ENCODE measurements around the gene DHDDS.
"Not testable (repeated sequence)": the region's sequence is repeated elsewhere in the genome, so short reads cannot be mapped to it uniquely, and the experiment has no call there.

DHDDS gene, protein sequence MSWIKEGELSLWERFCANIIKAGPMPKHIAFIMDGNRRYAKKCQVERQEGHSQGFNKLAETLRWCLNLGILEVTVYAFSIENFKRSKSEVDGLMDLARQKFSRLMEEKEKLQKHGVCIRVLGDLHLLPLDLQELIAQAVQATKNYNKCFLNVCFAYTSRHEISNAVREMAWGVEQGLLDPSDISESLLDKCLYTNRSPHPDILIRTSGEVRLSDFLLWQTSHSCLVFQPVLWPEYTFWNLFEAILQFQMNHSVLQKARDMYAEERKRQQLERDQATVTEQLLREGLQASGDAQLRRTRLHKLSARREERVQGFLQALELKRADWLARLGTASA

DNA sequence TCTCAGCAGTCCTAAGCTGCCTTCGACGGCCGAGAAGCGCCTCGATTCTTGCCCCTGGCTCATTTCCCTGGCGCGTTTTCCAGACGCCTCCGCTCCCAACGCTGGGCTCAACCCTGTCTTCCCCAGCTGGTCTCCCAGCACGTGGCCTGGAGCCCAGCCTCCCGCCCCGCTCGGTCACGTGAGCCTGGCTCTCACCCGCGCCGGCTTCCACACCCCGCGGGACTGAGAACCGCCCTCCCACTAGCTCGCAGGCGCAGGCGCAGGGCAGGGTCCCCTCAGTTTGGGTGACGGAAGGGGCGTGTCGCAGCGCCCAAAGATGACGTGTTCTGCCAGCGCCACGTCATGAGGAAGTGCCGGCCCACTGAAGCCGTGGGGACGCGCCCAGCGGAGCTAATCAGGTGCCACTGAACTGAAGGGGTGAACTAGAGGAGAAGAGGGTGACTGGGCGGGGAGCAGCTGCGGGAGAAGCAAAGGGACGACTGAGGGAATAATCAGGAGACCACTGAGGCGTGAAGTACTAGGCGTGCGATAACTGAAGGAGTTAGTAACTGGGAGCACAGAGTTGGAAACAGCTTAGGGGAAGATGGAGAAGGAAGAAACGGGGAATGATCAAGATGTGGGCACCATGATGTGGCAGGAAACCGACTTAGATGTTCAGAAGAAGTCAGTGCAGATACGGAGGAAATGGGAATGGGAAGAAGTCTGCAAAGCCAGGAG lies at the start of gene DHDDS:
TSS of gene DHDDS (plus strand) at position 343 of the 717 bp plus-strand sequence. CDS start 625 bp downstream, outside the sequence.
- DNase-seq: peak; percentile 99

DNA sequence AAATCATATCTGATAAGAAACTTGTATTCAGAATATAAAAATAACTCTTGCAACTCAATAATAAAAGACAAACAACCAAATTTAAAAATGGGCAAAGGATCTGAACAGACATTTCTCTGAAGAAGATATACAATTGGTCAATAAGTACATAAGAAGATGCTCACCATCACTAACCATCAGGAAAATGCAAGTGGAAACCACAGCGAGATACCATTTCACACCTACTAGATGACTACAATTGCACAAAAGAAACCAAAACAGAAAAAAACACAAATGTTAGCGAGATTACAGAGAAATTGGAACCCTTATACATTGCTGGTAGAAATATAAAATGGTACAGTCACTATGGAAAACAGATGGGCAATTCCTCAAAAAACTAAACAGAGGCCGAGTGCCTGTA lies 48.0 kb upstream of the DHDDS start:
- DNase-seq: no peak

DNA sequence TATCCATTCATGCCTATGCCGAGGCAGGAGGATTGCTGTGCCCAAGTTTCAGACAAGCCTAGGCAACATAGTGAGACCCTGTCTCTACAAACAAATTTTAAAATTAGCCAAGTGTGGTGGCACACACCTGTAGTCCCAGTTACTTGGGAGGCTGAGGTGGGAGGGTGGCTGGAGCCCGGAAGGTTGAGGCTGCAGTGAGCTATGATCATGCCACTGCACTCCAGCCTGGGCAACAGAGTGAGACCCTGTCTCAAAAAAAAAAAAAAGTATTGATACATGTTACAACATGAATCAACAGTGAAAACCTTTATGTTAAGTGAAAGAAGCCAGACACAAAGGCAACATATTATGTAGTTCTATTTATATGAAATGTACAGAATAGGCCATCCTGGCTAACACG lies 47.1 kb upstream of the DHDDS start:
- not testable (repeated sequence) for DNase-seq

DNA sequence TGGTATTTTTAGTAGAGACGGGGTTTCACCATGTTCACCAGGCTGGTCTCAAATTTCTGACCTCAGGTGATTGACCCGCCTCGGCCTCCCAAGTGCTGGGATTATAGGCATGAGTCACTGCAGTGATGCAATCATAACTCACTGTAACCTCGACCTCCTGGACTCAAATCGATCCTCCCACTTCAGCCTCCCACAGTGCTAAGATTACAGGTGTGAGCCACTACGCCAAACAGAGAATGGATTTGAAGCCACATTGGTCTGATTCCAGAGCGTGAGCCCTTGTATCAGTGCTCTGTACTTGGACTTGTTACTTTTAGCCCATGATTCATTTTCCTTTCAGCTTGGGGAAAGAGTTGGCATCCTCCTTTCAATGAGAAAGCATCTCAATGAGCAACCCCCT lies 44.7 kb upstream of the DHDDS start:
- no peak for DNase-seq

DNA sequence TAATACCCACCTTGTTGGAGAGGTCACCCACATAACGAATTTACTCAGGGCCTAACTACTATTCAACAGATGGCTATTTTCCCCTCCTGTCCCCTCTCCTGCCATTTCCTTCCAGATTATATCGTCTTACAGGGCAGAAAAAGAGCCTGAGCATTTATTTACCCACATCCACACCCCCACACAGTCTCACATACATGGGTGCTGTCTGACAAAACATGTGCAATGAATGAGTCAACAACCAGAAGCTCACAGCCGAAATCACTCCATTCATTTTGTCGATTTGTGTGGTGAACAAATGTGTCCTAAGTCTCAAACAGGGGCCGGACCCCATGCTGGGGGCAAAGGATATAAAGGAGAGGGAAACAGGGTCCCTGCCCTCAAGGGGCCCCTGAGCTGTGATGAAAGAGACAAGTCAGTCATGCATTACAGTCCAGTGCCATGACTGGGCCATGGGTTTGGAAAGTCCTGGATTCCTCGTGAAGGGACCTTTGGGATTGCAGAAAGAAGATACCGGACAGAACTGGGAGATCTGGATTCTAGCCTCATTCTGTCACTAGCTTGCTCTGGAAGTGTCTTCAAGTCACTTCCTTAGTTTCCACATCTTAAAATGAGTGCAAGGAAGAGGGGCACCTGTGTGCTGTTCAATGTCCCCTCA lies 43.2 kb upstream of the DHDDS start:
- no peak for DNase-seq

DNA sequence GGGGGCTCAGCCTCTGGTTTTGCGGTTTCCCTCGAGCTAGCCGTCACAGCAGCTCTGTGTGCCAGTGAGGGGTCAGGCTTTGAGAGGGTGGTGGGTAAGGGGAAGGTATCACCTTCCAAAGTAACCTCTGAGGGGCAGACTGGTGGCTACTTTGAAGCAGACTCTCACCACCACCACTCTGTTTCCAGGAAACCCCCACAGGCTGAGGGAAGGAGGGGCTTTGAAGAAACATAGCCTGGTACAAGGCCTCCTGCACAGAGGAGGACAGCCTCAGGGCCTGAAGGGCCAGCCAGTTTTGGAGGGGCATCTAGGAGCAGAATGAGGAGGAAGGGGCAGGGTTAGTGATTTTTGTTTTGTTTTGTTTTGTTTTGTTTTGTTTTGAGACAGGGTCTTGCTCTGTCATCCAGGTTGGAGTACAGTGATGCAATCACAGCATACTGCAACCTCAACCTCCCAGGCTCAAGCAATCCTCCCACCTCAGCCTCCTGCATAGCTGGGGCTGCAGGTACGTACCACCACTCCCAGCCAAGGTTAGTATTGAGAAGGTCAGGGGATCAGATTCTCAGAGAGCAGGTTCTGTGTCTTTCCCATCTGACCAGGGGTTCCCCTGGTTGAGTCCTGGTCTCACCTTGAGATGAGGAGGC lies 42.4 kb upstream of the DHDDS start:
- no peak for DNase-seq

DNA sequence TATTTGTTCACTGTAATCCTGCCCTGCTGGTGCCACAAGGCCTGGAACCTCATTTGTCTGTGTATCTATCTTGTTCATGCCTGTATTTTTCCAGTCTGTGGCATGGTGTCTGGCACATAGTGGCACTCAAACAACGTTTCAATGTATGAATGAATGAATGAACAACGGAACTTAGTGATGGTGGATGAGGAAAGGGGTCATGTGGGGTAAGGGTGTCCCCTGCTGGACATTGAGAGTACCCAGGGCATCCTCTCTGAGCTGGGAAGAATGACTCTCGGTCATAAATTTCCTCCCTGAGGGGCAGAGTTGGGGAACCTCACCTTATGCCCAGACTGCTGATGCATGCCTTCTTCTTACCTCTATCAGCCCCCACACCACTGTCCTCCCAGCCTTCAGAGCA lies 40.7 kb upstream of the DHDDS start:
- DNase-seq: no peak

DNA sequence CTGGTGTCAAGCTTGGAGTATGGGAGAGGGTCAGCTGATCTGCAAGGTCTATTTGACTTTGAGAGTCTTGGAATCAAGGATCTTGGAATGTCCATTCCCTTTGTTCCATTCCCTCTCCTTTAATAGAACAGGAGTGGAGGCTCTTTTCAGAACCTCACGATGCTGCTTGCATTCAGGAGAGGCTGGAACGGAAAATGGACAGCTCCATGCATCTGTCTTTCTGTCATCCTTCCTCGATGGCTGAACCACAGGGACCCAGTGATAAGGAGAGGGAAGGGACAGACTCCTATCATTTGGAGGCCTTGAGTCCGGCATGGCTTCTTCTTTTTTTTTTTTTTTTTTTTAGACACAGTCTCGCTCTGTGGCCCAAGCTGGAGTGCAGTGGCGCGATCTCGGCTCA lies 36.4 kb upstream of the DHDDS start:
- DNase-seq: no peak

DNA sequence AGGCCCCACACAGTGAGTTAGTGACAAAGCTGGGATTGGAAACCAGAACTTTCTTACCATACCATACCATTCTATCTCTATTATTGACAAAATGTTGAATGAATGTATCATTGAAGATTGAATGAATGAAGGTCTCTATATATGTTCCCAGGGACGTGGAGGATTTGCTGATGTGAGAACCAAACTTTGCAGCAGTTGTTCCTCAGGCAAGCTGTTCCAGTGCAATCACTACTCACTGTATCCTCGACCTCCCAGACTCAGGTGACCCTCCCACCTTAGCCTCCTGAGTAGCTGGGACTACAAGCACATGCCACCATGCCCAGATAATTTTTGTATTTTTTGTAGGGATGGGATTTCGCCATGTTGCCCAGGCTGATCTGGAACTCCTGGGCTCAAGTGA lies 33.1 kb upstream of the DHDDS start:
- DNase-seq: no peak

DNA sequence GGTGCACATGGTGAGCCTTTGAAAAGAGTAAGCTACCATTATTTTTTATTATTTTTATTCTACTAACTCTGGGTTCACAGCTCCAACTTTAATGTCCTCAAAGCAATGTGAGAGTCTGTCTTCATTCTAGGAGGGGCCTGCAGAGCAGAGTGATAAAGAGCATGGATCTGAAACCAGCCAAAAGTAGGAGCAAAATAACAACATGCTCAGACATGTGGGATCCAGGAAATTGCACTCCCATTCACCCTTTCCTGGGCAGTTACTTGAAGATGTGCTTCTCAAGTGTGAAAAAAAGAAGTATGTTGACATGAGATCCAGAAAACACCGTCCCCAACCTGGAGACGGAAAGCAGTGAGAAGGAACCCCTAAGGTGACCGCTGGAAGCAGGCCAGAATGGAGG lies 30.2 kb upstream of the DHDDS start:
- no peak for DNase-seq

DNA sequence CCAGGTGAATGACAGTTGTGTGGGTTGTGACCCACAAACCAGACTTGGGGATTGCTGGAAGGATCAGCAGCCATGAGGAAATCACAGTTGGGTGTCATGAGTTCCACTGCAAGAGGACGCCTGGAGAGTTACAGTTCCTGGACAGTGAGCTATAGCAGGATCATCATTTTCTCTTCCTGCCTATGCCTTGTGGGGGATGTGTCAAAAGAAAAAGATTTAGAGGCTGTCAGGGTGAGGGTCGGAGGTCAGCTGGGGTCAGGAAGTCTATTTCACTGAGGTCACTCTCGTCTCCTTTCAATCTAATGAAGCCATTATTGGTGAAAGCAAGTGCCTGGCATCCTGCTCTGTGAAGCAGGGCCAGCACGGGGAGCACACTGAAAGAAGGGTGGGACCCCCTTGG lies 28.5 kb upstream of the DHDDS start:
- no peak for DNase-seq

DNA sequence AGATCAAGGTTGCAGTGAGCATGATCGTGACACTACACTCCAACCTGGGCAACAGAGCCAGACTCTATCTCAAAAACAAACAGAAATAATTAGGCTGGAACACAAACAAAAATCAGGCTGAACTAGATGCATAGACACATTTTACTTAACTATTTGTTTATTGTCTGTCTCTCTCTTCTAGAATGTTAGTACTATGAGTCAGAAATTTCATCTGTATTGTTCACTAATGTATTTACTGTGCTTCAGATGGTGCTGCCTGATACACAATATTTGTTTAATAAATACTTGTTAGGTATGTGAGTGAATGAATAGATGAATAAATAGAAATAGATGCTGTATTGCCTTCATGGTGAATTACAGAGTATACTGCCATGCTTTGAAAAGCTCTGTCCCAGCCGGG lies 27.5 kb upstream of the DHDDS start:
- no peak for DNase-seq

DNA sequence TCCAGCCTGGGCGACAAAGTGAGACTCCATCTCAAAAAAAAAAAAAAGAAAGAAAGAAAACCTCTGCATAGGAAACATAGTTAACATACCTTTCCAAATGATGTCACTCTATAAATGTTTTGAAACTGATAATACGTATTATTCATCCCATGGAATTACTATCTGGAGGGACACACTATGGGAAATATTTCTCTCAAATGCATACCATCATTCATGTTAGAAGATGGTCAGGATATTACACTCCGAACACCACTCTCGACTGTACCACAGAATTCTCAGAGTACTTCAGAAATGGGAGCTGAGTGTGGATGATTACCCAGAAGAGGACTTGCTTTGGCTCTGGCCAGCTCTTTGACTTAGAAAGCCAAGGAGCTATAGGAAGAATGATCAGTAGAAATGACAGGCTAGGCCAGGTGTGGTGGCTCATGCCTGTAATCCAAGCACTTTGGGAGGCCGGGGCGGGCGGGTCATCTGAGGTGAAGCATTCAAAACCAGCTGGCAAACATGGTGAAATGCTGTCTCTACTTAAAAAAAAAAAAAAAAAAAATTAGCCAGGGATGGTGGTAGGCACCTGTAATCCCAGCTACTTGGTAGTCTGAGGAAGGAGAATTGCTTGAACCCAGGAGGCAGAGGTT lies 26.7 kb upstream of the DHDDS start:
- no peak for DNase-seq

DNA sequence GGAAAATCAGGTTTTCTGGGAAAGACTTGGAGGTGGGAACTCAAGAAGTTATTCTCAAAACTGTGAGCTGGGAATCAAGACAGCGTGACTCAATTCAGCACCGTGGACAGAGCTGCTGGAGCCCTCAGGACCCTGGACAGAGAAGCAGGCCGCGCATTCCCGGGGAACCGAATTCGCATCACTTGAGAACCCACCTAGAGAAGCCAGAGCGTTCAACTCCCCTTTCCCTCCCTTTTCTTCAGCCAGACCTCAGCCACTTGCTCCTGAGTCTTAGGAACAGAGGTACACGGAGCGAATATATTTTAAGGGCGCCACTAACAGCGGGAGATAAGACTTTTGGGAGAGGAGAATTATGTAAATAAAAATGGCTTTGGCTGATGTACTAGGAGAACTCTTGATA lies 23.5 kb upstream of the DHDDS start:
- peak; percentile 85 for DNase-seq

DNA sequence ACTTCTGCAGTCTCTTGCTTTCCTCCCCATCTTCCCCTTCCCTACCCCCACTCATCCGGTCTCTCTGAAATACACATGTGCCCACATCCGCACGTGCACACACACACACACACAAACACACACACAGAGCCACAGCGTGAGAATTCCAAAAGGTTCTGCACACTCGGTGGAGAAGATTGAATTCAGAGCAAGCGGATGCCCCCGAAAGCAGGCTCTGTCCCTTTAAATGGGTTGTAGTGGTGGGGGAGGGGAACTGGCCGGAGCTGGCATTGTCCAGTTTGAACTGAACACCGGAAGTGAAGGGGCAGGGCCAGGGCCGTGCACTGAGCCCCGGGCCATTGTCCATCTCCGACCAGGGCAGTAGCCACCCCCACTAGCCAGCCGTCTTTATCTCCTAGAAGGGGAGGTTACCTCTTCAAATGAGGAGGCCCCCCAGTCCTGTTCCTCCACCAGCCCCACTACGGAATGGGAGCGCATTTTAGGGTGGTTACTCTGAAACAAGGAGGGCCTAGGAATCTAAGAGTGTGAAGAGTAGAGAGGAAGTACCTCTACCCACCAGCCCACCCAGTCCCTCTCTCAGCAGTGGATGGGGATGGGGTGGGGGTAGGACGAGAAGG lies 22.8 kb upstream of the DHDDS start:
- DNase-seq: no peak

DNA sequence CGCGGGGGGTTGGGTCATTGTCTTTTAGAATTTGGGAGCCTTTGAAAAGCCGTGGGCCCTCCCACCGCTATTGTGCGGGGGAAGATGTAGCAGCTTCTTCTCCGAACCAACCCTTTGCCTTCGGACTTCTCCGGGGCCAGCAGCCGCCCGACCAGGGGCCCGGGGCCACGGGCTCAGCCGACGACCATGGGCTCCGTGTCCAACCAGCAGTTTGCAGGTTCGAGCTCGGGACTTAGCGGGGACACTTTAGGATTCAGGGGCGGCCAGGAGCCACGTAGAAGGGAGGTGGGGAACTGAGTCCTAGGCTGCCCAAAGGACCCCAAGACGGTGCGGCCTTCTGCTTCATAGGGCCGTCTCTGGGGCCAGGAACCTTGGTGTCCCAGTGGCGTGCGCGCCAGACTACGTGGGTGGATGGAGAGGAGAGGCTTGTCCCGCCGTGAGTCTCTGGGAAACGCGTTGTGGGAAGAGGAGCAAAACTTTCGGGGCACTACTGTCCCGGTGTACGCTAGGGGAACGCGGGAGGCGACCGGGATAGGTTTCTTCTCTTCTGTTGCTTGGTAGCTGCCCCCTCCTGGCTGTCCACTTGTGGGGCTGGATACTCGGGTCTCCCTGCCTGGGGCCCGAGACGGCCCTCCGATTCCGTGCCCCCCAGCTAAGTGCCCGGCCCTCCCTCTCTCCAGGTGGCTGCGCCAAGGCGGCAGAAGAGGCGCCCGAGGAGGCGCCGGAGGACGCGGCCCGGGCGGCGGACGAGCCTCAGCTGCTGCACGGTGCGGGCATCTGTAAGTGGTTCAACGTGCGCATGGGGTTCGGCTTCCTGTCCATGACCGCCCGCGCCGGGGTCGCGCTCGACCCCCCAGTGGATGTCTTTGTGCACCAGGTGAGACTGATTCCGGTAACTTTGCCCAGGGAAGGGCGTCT lies 21.2 kb upstream of the DHDDS start, which contains the start of gene LIN28A:
TSS of gene LIN28A (plus strand) at position 112 of the 918 bp plus-strand sequence. CDS start at position 187, 75 bp downstream.
- no peak for DNase-seq

DNA sequence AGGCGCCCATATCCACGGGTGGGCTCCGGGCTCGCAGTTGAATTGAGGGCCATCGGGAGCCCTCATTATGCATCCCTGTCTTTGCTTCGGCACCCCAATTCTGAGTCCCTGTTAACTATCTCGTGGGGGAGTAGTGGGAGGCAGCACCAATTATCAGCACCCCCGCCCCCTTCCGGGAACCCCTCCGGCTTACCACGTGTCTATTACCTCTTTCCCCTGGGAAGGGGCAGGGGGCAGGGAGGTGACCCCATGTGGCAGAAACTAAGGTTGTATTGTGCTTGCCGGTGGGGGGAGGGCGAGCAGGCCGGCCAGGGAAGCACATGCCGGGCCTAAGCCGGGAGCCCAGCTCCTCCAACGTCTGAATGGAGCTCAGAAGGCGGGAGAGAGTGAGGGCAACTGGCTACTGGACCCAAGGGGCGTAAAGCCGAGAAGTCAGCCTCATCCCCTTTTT lies 20.5 kb upstream of the DHDDS start:
- DNase-seq: no peak

DNA sequence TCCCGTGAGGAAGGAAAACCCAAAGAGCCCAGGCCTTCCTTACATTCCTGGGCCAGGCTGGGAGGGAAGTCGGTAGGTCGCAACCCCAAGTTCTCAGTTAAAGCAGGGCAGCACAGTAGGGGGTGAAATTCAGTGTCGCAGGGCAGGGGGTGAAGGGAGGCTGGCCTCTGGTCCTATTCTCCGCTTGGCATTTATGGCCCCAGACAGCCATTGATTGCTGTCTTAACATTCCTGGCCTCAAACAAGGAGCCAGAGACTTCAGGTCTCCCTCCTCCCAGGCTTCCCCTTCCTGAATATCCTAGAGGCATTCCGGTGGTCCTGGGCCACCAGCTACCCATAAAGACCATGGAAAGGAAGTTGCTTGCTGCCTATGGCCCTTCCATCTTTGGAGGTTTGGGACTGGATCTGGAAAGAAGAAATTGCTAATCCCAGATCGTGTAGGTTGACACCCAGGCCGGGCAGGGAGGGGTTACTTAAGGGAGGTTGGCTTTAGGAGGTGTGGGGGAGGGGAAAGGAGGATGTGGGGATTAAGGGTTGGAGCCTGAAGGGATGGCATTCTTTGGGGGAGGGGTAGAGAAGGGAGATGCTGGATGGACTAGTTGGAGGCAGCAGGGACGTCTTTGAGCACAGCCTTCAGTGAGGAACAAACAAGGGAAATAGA lies 19.8 kb upstream of the DHDDS start:
- DNase-seq: no peak

DNA sequence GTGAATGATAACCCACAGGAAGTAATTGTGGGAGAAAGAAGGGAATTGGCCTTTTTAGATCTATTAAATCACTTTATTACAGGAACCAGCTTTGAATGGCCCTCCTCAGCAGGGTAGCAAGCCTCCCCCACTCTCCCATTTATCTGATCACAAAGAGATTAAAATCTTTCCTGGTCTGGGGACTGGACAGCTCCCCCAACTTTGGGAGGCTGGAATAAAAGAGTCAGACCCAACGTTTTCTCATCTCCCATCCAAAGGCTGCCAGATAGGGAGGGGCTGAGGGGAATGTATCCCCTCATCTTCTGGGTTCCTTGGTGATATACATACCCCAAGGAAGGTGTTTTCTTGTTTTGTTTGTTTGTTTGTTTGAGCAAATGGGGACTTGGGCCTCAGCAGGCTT lies 19.1 kb upstream of the DHDDS start:
- no peak for DNase-seq

DNA sequence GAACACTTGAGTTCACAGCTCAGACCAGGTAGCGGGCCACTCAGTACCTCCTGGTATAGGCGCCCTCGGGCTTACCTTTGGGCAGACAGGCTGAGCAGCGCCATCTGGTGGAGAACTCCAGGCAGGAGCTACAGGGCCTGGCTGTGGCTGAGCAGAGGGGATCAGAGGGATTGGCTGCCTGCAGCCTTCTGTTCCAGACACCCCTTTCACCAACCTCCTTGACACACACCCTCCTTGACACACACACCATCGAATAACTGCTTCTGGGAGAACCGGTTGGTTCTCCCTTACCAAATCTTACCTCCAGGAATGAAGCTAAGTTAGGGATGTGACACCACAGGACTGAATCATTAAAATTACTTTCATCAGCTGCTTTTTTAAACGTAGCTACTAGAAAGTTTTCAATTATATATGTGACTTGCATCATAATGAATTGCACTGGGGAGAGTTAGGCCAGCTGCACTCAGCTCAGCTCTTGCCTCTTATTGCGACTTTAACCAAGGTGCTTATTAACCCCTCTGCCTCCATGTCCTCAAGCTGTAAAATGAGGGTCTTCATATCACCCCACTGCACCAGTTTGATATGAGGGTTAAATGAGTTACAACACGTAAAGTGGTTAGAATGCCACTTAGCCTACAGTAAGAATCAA lies 14.9 kb upstream of the DHDDS start:
- DNase-seq: peak; percentile 64
